Astrocyte (in vitro differentiated cells and primary cell): ENCODE measurements around the gene CYTIP. TPM values are rescaled to one million over a fixed set of nuclear protein-coding genes. Genes with fewer than 3 reads are reported as not detected.

Experiments used
- DNase-seq: peaks from one replicate; pipeline ENCODE4 v3.0.0-alpha.2; 2010; ENCODE audit warnings: low read depth
- FAIRE-seq: peaks from 2 replicates; lab custom pipeline; 2011; peaks lifted over from hg19 to GRCh38; lab: Jason Lieb, UNC
- H2AFZ ChIP-seq: 2 replicates; pipeline ENCODE4 v1.6.0; 2012; ENCODE audit warnings: low read depth, low read length, inconsistent platforms
- H3K27ac ChIP-seq: 2 replicates; pipeline ENCODE4 v1.5.1; 2011; ENCODE audit warnings: low read depth, low read length, inconsistent platforms
- H3K27me3 ChIP-seq: 2 replicates; pipeline ENCODE4 v1.6.0; 2011; ENCODE audit warnings: low read length, inconsistent platforms; ENCODE audit not compliant: insufficient read depth
- H3K36me3 ChIP-seq: 2 replicates; pipeline ENCODE4 v1.5.1; 2011; ENCODE audit warnings: low read length, inconsistent platforms; ENCODE audit not compliant: insufficient read depth
- H3K4me1 ChIP-seq: 2 replicates; pipeline ENCODE4 v1.5.1; 2011; ENCODE audit warnings: low read length, inconsistent platforms; ENCODE audit not compliant: insufficient read depth
- H3K4me2 ChIP-seq: 2 replicates; pipeline ENCODE4 v1.6.0; 2012; ENCODE audit warnings: low read length, inconsistent platforms
- H3K4me3 ChIP-seq: 2 replicates; pipeline ENCODE4 v1.5.1; 2011; ENCODE audit warnings: low read depth, mild to moderate bottlenecking, low read length, inconsistent platforms; ENCODE audit not compliant: insufficient read depth
- H3K79me2 ChIP-seq: 2 replicates; pipeline ENCODE4 v1.6.0; 2012; ENCODE audit warnings: mild to moderate bottlenecking, low read length, inconsistent platforms; ENCODE audit not compliant: insufficient read depth
- H3K9ac ChIP-seq: 2 replicates; pipeline ENCODE4 v1.6.0; 2012; ENCODE audit warnings: mild to moderate bottlenecking, low read length, inconsistent platforms
- H3K9me3 ChIP-seq: 2 replicates; pipeline ENCODE4 v1.5.1; 2012; ENCODE audit warnings: low read depth, mild to moderate bottlenecking, low read length, inconsistent platforms; ENCODE audit not compliant: insufficient read depth
- H4K20me1 ChIP-seq: 2 replicates; pipeline ENCODE4 v1.6.0; 2012; ENCODE audit warnings: low read length, inconsistent platforms; ENCODE audit not compliant: insufficient read depth
- H3K27ac Mint-ChIP-seq: one replicate; pipeline ENCODE4 v1.8.0; 2021; ENCODE audit warnings: mild to moderate bottlenecking, mixed read lengths; ENCODE audit not compliant: unreplicated experiment
- H3K27me3 Mint-ChIP-seq: one replicate; pipeline ENCODE4 v1.8.0; 2021; ENCODE audit warnings: low read depth, mixed read lengths; ENCODE audit not compliant: unreplicated experiment
- H3K36me3 Mint-ChIP-seq: one replicate; pipeline ENCODE4 v1.8.0; 2021; ENCODE audit warnings: low read depth, mixed read lengths; ENCODE audit not compliant: unreplicated experiment
- H3K4me1 Mint-ChIP-seq: one replicate; pipeline ENCODE4 v1.8.0; 2021; ENCODE audit warnings: low read depth, mixed read lengths; ENCODE audit not compliant: unreplicated experiment
- H3K4me3 Mint-ChIP-seq: one replicate; pipeline ENCODE4 v1.8.0; 2021; ENCODE audit warnings: mild to moderate bottlenecking, moderate library complexity, mixed read lengths; ENCODE audit not compliant: unreplicated experiment
- H3K9me3 Mint-ChIP-seq: one replicate; pipeline ENCODE4 v1.8.0; 2021; ENCODE audit warnings: mild to moderate bottlenecking, mixed read lengths; ENCODE audit not compliant: unreplicated experiment
- CTCF ChIP-seq: IDR thresholded peaks from 2 replicates; pipeline ENCODE4 v1.5.1; 2011; ENCODE audit warnings: low read depth, mild to moderate bottlenecking, inconsistent platforms, low read length, moderate library complexity; ENCODE audit not compliant: insufficient read depth
- EZH2 ChIP-seq: IDR thresholded peaks from 2 replicates; pipeline ENCODE4 v1.6.1; 2012; ENCODE audit warnings: mild to moderate bottlenecking, low read length, inconsistent platforms; ENCODE audit not compliant: insufficient read depth
- total RNA-seq: library from RNA; stranded (reverse); gene quantifications from 2 replicates; pipeline ENCODE4 v1.2.1, GENCODE V29; 2021

CYTIP gene
- total RNA-seq, 1 donor from 2014 or later, result 0.16 TPM

GRCh38 chr2:157367704-157368103, 76.2 kb downstream of the CYTIP start:
- H3K27ac Mint-ChIP-seq, result no peak overlapping the region
- Histone ChIP-seq H3K27ac (no peak overlapping the region), H3K9ac (no peak overlapping the region), H3K4me2 (no peak overlapping the region), H3K27me3 (no peaks in the 10 kb centered on the region), H3K79me2 (no peaks in the 10 kb centered on the region), H3K4me1 (no peaks in the 10 kb centered on the region), H3K4me3 (no peak overlapping the region), H2AFZ (no peak overlapping the region), H3K9me3 (no peaks in the 10 kb centered on the region), H3K36me3 (no peaks in the 10 kb centered on the region), H4K20me1 (no peaks in the 10 kb centered on the region)
- no peak overlapping the region for H3K4me3 Mint-ChIP-seq
- H3K36me3 Mint-ChIP-seq, result no peaks in the 10 kb centered on the region
- no peaks in the 10 kb centered on the region for H3K4me1 Mint-ChIP-seq
- DNase-seq, result no peak
- no peaks in the 10 kb centered on the region for H3K9me3 Mint-ChIP-seq
- no peak for FAIRE-seq
- no peak for TF ChIP-seq CTCF
- no peak for TF ChIP-seq EZH2
- H3K27me3 Mint-ChIP-seq, result no peaks in the 10 kb centered on the region

Other genes with a start within 250 kb of the CYTIP start
- gene GALNT5, start 186.4 kb downstream of the CYTIP start, total RNA-seq, result 2.2 and 3.1 TPM in 2 replicates
- 0.14 and 0.82 TPM in 2 replicates for gene ERMN, start 118.3 kb downstream of the CYTIP start, total RNA-seq
- 0.62 and 0.95 TPM in 2 replicates for gene ACVR1C, start 184.8 kb upstream of the CYTIP start, total RNA-seq